Neural progenitor cell (in vitro differentiated cells): ENCODE results near the gene BRD3.

ENCODE experiments used
- EZH2 ChIP-seq: fragments of 200-600 bp; sonication (generic); IDR thresholded peaks from 2 replicates; pipeline ENCODE4 v1.6.1; 2017; ENCODE audit warnings: antibody characterized with exemption, mild to moderate bottlenecking, moderate library complexity
- EZH2phosphoT487 ChIP-seq: fragments of 200-600 bp; sonication (generic); IDR thresholded peaks from 2 replicates; pipeline ENCODE4 v1.6.1; 2017; ENCODE audit warnings: antibody characterized with exemption
- TF ChIP-seq, protein P1 (sequence below): fragments of 200-600 bp; sonication (generic); IDR thresholded peaks from 2 replicates; pipeline ENCODE4 v1.5.1; 2017; ENCODE audit warnings: antibody characterized with exemption, mild to moderate bottlenecking

DNA sequence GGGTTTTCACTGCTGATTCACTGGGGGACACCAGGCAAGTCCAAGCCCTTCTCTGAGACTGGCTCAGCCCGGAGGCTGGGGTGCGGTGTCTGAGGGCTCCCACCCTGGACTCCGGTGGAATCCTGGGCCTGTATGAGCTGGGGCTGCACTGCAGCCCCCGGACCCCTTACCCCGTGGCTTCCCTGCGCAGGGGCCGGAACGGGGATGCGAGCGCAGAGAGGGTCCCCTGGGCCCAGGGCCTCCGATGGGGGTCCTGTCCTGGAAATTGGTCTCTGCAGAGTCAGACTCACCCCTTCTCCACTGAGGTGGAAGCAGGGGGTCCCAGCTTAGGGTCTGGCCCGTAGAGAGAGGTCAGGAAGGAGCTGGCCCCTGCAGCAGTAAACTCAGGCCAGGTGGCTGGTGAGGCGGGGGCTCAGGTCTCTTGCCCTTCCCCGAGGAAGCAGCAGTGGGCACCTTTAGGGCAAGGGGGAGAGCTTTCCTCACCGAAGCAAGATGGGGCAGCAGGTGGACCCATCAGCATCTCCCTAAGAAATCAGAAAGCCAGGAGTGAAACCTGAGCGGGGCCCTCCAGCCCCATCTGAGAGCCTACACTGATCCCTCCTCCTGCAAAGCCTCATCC is 74.1 kb downstream of the BRD3 start:
- TF ChIP-seq, protein P1, sequence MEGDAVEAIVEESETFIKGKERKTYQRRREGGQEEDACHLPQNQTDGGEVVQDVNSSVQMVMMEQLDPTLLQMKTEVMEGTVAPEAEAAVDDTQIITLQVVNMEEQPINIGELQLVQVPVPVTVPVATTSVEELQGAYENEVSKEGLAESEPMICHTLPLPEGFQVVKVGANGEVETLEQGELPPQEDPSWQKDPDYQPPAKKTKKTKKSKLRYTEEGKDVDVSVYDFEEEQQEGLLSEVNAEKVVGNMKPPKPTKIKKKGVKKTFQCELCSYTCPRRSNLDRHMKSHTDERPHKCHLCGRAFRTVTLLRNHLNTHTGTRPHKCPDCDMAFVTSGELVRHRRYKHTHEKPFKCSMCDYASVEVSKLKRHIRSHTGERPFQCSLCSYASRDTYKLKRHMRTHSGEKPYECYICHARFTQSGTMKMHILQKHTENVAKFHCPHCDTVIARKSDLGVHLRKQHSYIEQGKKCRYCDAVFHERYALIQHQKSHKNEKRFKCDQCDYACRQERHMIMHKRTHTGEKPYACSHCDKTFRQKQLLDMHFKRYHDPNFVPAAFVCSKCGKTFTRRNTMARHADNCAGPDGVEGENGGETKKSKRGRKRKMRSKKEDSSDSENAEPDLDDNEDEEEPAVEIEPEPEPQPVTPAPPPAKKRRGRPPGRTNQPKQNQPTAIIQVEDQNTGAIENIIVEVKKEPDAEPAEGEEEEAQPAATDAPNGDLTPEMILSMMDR: no peak
- TF ChIP-seq EZH2phosphoT487 (no peak), EZH2 (no peak)
